HG03064 (cell line): Measurements from ENCODE around the gene CASKIN2.
A peak's percentile ranks its signal among the peaks of the same experiment; 100 is the strongest.

Experiments
- ATAC-seq: cut with Tn5 transposase; IDR thresholded peaks from one replicate; pipeline ENCODE4 v1.9.1; 2021; ENCODE audit warnings: low read depth; ENCODE audit not compliant: unreplicated experiment

The CASKIN2 gene

GRCh38 chr17:75549246-75550138 lies 34.2 kb upstream of the CASKIN2 start:
- no peak for ATAC-seq

DNA sequence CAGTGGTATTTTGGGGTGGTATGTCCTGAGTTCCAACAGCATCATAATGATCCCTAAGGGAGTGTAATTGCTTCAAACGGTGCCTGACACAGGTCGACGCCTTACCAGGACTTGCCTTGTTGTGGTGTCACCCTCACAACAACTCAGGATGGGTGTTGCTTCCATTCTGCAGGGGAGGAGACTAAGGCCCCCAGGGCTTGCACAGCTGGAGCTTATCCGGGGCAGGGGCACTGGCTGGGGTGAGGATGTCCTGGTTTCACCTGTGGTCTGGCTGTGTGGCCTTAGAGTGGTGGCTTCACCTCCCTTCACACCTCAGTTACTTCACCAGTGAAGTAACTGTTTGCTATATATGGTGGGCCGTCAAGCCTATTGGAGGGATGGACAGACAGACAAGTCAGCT lies 33.5 kb upstream of the CASKIN2 start:
- no peak for ATAC-seq

DNA sequence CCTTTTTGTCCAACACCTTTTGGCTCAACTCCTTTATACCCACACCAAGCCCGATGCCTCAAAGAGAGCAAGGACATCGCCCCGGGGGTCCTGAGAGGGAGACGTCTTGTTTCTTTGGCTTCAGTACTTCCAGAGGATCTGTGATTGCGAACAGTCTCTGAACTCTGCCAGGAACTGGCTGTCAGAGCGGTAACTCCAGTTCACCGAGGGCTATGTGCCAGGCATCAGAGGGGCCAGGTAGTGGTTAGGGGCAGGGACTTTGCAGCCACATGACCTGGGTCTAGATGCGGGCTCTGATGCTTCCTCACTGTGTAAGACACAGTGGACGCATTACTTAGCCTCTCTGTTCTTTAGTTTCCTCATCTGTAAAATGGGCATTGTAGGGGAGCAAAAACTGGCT lies 31.8 kb upstream of the CASKIN2 start:
- ATAC-seq = no peak

DNA sequence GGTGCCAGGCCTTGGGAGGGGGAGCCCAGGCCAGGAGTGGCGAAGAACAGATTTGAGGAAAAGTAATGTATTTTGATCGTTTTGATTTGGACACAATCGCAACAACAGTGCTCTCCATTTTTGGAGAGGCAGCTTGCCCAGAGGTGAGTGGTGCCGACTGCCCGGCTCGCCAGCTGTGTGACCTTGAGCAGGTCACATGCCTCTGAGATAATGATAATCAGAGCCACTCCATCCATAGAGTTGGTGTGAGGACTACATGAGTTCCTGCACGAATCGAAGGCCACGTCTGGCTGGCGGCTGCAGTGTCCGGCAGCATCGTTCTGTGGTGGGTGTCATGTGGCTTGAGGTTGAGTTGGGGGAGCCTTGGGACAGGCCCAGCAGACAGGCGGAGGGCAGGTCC lies 30.8 kb upstream of the CASKIN2 start:
- no peak for ATAC-seq

DNA sequence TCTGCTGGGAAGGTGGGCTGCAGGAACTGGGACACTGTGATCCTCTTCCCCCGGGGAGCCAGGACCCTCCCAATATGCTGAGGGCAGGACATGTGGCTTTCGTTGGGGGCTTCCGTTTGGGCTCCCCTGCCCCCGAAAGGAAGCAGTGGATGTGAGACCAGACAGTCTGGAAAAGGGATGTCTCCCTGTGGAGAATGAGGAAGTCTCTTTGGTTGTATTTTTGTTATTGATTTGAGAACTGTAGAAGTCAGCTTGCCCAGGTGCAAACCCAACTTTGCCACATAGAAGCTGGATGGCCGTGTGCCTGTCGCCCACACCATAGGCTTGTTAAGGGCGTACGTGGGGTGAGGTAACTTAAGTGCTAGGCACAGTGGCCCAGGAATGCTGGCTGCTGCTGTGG lies 28.9 kb upstream of the CASKIN2 start:
- no peak for ATAC-seq

DNA sequence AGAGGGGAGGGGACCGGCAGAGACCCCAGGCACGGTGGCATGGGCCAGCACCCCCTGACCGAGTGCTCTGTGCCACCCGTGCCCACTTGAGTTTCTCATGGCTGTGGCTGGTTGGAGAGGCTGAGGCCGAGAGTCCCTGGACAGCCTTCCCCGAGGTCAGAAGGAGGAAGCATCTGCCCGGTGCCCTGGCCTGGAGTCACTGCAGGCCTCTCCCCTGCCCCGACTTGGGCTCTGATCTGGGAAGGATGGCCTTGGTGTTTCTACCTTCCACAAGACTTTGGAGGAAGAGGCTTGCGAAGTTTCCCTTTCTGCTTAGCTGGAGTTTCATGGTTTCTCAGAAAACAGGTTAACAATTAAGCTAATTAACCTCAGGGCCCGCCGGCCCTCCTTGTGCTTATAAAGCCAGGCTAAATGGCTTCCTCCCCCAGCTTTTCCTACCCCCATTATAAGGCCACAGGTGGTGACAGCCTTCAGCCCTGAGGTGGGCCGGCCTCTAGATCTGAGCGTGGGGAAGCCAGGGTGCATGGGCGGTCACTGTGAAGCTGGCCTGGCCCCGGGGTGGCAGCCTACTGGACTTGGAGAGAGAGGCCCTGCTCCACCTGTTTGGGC lies 27.5 kb upstream of the CASKIN2 start:
- ATAC-seq = no peak

DNA sequence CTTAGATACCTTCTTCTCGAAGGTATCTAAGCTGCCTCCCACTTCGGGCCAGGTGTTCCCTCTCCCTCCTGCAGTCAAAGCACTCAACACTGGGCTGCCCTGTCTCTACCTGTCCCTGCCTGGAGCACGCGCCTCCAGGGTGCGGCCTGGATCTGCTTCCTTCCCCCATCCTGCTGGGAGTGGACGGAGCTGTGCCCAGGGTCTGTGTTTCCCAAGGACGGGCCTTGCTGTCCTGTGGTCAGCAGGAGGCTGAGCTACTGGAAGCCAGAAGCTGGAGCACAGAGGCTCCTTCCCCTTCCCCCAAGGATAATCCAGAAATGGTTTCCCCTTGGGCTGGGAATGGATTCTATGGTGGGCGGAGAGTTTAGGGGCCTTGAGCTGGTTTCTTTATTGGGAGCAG lies 26.9 kb upstream of the CASKIN2 start:
- no peak for ATAC-seq

DNA sequence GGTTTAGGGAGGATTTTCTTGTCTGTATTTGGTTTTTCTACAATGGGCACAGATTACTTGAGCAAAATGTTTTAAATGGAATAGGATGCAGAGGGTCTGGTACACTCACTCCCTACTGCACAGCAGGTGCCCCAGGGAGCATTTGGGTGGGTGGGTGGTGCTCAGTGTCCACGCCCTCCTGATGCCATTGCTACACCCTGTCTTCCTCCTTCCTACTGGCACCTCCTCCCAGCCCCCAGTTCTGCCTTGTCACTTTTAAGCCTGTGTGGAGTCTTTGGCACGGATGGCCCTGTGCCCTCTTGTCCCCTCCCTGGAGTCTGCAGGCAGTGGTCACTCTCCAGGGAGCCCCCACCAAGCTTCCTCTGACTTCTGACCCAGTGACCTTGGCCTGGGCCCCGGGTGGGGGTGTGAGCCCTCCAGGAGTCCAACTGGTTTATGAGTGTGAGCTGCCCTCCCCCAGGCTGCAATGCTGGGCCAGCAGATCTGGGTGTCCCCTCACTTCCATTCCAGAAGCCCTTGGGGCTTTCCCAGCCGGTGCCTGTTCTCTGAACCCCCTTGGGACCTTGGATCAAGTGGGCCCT lies 25.7 kb upstream of the CASKIN2 start:
- no peak for ATAC-seq

DNA sequence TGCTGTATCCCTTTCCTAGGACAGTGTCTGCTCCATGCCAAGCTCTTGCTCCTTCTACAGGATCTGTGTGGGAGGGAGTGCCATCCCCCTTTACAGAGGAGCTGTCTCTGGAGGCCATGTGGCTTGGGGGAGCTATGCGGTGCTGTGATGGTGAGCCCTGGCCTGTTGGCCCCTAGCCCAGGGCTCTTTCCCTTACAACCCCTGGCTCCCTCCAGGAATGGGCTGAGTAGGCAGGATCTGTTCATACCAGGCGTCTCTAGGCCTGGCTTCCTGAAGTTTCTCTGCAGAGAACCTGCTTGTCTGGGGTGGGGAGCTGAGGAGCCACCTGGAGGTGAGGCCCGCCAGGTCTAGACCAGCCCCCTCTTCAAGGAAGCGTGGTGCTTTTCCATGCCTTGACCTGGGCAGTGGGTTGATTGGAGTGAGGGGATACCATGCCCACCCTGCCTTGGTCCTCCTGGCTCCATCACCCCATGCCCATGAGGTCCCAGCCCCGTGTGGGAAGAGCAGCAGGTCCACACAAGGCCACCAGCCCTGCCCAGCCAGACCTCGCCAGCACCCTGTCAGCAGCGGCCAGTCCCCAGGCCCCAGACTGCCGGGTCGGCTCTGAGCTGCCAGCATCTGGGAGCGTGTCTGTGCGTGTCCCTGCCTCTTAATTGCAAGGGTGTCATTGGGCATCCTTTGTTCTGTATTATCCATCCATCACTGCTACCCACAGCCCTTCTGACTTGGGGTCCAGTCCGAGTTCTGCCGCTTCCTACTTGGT lies 24.8 kb upstream of the CASKIN2 start:
- ATAC-seq = no peak

GRCh38 chr17:75536366-75536765 lies 21.0 kb upstream of the CASKIN2 start:
- no peak for ATAC-seq

DNA sequence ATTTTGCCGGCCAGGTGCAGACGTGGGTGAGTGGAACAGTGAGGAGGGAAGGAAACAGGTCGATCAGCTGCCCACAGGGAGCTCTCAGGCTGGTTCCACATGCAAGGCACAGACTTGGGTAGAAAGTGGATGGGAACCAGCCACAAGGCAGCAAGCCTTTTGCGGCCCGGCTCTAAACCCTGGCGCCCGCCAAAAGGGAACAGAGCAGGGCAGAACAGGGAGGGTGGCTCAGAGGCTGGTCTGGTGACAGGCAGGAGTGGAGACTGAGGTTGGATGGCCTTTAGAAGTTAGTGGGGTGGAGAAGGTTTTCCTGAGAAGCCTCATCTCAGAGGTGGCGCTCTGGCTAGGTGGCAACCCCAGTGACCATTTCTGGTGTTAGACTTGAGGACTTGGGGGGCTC lies 20.5 kb upstream of the CASKIN2 start:
- ATAC-seq = no peak

GRCh38 chr17:75535119-75535537 lies 19.8 kb upstream of the CASKIN2 start:
- peak; percentile 57 for ATAC-seq

GRCh38 chr17:75531721-75532072 lies 16.4 kb upstream of the CASKIN2 start:
- no peak for ATAC-seq

- ATAC-seq = no peak
Measured at GRCh38 chr17:75530837-75531720, 15.7 kb upstream of the CASKIN2 start.

GRCh38 chr17:75526555-75527270 lies 11.4 kb upstream of the CASKIN2 start:
- no peak for ATAC-seq

GRCh38 chr17:75525806-75526554 lies 10.6 kb upstream of the CASKIN2 start:
- ATAC-seq = no peak

DNA sequence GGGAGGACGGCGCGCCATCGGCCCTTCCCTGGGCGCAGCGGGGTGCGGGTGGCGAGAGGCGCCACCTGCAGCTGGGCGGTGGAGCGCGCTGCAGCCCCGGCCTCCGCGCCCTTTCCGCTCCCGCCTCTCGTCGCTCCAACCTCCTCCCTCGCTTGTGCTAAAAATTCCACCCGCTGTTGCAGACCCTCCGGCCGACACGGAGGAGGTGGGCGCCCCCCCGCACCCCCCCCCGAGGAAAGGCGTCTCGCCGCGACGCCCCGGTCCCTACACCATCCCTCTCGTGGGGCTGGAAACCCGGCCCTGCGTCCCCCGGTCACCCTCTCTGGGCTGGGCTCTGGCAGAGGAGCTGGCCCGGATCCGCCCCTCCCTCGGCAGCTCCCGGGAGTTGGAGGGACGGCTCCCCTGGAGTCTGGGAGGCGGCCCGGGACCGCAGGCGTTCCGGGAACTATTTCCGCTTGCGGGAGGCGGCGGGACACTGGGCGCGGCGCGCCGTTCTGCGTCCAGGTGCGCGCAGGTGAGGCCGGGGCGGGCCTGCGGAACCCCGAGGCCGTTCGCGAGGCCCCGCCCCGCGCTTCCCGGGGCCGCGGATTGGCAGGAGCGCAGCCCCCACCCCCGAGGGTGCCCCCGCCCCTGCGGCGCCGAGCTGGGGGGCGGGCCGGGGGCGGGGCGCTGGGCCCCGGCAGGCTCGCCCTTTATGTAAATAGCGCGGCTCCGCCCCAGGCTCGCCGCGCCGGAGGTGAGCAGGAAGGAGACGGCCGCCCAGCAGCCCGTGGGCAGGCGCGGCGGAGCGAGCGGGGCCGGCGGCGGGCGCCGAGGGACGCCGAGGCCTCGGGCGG lies 9.9 kb upstream of the CASKIN2 start, which contains the start of gene LLGL2:
LLGL2 (plus strand) TSS at position 728 of the 836 bp plus-strand sequence. CDS start 17,730 bp downstream, outside the sequence.
- peak; percentile 76 for ATAC-seq
